Ovary (tissue), 3 donors: ENCODE measurements around the gene KCNAB1.

Experiments used
- CTCF ChIP-seq, 3 donors: fragments of 450-650 bp in 2 of 3; fragments of 200-600 bp in 1 of 3; IDR thresholded peaks; one replicate each; pipeline versions ENCODE4 v1.5.1 to v1.8.0; 2016 to 2022; ENCODE audit warnings: antibody characterized with exemption in 3 of 3, mild to moderate bottlenecking in 1 of 3
- EP300 ChIP-seq: sonication (generic); formaldehyde crosslinking; IDR thresholded peaks from one replicate; pipeline ENCODE4 v1.6.1; 2017; ENCODE audit warnings: antibody characterized with exemption
- POLR2A ChIP-seq: fragments of 450-650 bp; IDR thresholded peaks from one replicate; pipeline ENCODE4 v1.6.1; 2017; ENCODE audit warnings: antibody characterized with exemption, mild to moderate bottlenecking, moderate library complexity
- donor health status: DM: no; HTN: no; CAD: no.

GRCh38 chr3:156509189-156510174 is 389.1 kb downstream of the KCNAB1 start:
- peak; percentile 26 to 66 (median 52) for TF ChIP-seq CTCF (IDR thresholded peaks at IDR 0.05)
- TF ChIP-seq EP300: no peak
- TF ChIP-seq POLR2A: no peak
